ENCODE measurements around the gene RGS5.

The RGS5 gene

DNA sequence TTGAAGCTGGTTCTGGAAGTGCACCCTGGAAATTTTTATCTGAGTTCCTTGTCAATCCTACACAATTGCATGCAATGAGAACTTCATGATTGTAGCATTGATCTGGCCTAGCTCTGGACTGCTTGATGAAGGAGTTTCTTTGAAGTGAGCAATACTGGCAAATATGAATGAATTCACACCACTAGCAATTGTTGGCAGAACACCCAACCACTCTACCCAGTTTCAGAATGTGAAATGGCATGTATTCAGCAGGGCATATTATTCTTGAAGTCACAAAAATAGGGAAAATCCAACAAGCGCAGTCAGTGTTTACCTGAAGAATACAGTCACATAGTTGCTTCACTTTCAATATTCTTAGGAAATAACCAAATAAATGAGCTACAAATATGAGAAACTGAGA is 57.3 kb downstream of the RGS5 start:
- no peak overlapping the region for H2BK120ac ChIP-seq (ENCODE audit: low read depth, low read length)
- H2AFZ ChIP-seq (ENCODE audit: low read depth, low read length), result no peak overlapping the region
- DNase-seq, result no peak
- H4K91ac ChIP-seq (ENCODE audit: low read length), result no peak overlapping the region
- H3K36me3 ChIP-seq (ENCODE audit: control insufficient read depth in 1 of 2, insufficient read depth in 2 of 2, low read depth in 1 of 2, low read length in 2 of 2), result peaks cover 0 to 7% of the 10 kb centered on the region in 2 experiments
- H3K9me3 ChIP-seq (ENCODE audit: control insufficient read depth, low read length), result no peaks in the 10 kb centered on the region
- H3K79me1 ChIP-seq (replicated peaks; ENCODE audit: low read length, poor library complexity, severe bottlenecking), result no peaks in the 10 kb centered on the region
- no peak overlapping the region for H3K18ac ChIP-seq (ENCODE audit: low read depth in 1 of 2, low read length in 2 of 2)
- no peak overlapping the region for H3K9ac ChIP-seq (ENCODE audit: low read length)
- no CpG with 5 or more reads among the region's 1 CpG for WGBS
- H3K27ac ChIP-seq (ENCODE audit: low read length, poor library complexity, severe bottlenecking), result no peak overlapping the region
- no peaks in the 10 kb centered on the region for H3K27me3 ChIP-seq (ENCODE audit: control insufficient read depth in 1 of 2, insufficient read depth in 1 of 2, low read length in 2 of 2)
- H3K4ac ChIP-seq (ENCODE audit: low read depth in 1 of 2, low read length in 2 of 2), result no peak overlapping the region
- H3K14ac ChIP-seq (ENCODE audit: low read length in 2 of 2), result no peak overlapping the region
- no peak overlapping the region for H2BK5ac ChIP-seq (ENCODE audit: low read depth, low read length, poor library complexity, severe bottlenecking)
- H2BK12ac ChIP-seq (ENCODE audit: low read length in 2 of 2), result no peak overlapping the region
- no peak overlapping the region for H2AK5ac ChIP-seq (ENCODE audit: low read length, severe bottlenecking)
- no peak overlapping the region for H3K4me2 ChIP-seq (ENCODE audit: low read length, poor library complexity, severe bottlenecking)
- H4K8ac ChIP-seq (ENCODE audit: low read length), result no peak overlapping the region
- H2BK15ac ChIP-seq (ENCODE audit: low read depth, poor library complexity, severe bottlenecking), result no peak overlapping the region
- H3K23ac ChIP-seq (ENCODE audit: low read length in 2 of 2), result no peak overlapping the region
- no peak overlapping the region for H3K4me3 ChIP-seq (ENCODE audit: insufficient read depth in 1 of 2, low read depth in 1 of 2, low read length in 2 of 2)
- H3K4me1 ChIP-seq (ENCODE audit: control insufficient read depth, insufficient read depth, low read depth, low read length), result no peaks in the 10 kb centered on the region

DNA sequence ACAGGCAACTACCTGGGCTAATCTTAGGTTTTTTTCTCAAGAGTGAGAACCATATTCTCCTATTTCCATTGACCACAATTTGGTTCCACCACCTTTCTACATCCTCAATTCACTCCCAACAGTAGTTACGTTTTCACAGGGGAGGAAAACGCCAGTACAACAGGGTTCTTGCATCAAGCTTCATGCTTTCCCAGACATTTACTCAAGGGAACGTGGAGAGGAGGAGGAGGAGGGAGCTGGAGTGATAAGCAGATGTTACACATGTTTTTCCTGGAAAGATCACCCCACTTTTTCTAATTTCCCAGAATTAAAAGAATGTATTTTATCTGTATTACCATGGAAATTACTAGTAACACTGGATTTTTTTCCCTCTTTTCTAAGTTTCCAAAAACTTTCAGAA is 58.3 kb downstream of the RGS5 start:
- H4K91ac ChIP-seq (ENCODE audit: low read length), result no peak overlapping the region
- peaks cover 0 to 7% of the 10 kb centered on the region in 2 experiments for H3K36me3 ChIP-seq (ENCODE audit: control insufficient read depth in 1 of 2, insufficient read depth in 2 of 2, low read depth in 1 of 2, low read length in 2 of 2)
- H3K9ac ChIP-seq (ENCODE audit: low read length), result no peak overlapping the region
- no peak overlapping the region for H3K4me2 ChIP-seq (ENCODE audit: low read length, poor library complexity, severe bottlenecking)
- H3K79me1 ChIP-seq (replicated peaks; ENCODE audit: low read length, poor library complexity, severe bottlenecking), result no peaks in the 10 kb centered on the region
- no peak overlapping the region for H2BK15ac ChIP-seq (ENCODE audit: low read depth, poor library complexity, severe bottlenecking)
- no peak overlapping the region for H2BK5ac ChIP-seq (ENCODE audit: low read depth, low read length, poor library complexity, severe bottlenecking)
- no peak overlapping the region for H3K14ac ChIP-seq (ENCODE audit: low read length in 2 of 2)
- no peak overlapping the region for H2AK5ac ChIP-seq (ENCODE audit: low read length, severe bottlenecking)
- no peak overlapping the region for H3K27ac ChIP-seq (ENCODE audit: low read length, poor library complexity, severe bottlenecking)
- no peaks in the 10 kb centered on the region for H3K27me3 ChIP-seq (ENCODE audit: control insufficient read depth in 1 of 2, insufficient read depth in 1 of 2, low read length in 2 of 2)
- H4K8ac ChIP-seq (ENCODE audit: low read length), result no peak overlapping the region
- H2AFZ ChIP-seq (ENCODE audit: low read depth, low read length), result no peak overlapping the region
- no peak overlapping the region for H3K4me3 ChIP-seq (ENCODE audit: insufficient read depth in 1 of 2, low read depth in 1 of 2, low read length in 2 of 2)
- H2BK12ac ChIP-seq (ENCODE audit: low read length in 2 of 2), result no peak overlapping the region
- no peaks in the 10 kb centered on the region for H3K9me3 ChIP-seq (ENCODE audit: control insufficient read depth, low read length)
- H3K18ac ChIP-seq (ENCODE audit: low read depth in 1 of 2, low read length in 2 of 2), result no peak overlapping the region
- H3K23ac ChIP-seq (ENCODE audit: low read length in 2 of 2), result no peak overlapping the region
- H3K4ac ChIP-seq (ENCODE audit: low read depth in 1 of 2, low read length in 2 of 2), result no peak overlapping the region
- WGBS, result no CpG with 5 or more reads among the region's 3 CpGs
- no peaks in the 10 kb centered on the region for H3K4me1 ChIP-seq (ENCODE audit: control insufficient read depth, insufficient read depth, low read depth, low read length)
- H2BK120ac ChIP-seq (ENCODE audit: low read depth, low read length), result no peak overlapping the region
- DNase-seq, result no peak

DNA sequence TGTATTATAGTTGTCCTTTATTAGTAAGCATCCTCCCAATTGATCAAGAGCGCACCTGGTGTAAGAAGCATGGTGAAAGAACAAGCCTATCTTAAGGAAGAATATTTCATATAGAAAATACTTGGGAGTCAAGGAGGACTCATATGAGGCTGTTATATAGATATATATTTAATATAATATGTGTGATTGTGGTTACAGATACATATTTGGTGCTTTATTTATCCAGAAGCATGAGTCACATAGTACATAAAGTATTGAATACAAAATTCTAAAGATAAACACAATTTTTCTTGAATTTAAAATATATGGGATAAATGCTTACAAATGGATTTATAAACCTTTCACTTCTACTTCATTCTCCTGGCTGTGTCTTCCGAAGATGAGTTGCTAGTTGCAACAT is 60.6 kb downstream of the RGS5 start:
- Histone ChIP-seq H3K4me1 (ENCODE audit: control insufficient read depth, insufficient read depth, low read depth, low read length) (no peaks in the 10 kb centered on the region), H2BK120ac (ENCODE audit: low read depth, low read length) (no peak overlapping the region), H3K4me3 (ENCODE audit: insufficient read depth in 1 of 2, low read depth in 1 of 2, low read length in 2 of 2) (no peak overlapping the region), H3K27ac (ENCODE audit: low read length, poor library complexity, severe bottlenecking) (no peak overlapping the region), H2AK5ac (ENCODE audit: low read length, severe bottlenecking) (no peak overlapping the region), H4K91ac (ENCODE audit: low read length) (no peak overlapping the region), H3K36me3 (ENCODE audit: control insufficient read depth in 1 of 2, insufficient read depth in 2 of 2, low read depth in 1 of 2, low read length in 2 of 2) (peaks cover 0 to 2% of the 10 kb centered on the region in 2 experiments), H3K4ac (ENCODE audit: low read depth in 1 of 2, low read length in 2 of 2) (no peak overlapping the region), H3K4me2 (ENCODE audit: low read length, poor library complexity, severe bottlenecking) (no peak overlapping the region), H3K23ac (ENCODE audit: low read length in 2 of 2) (no peak overlapping the region), H3K79me1 (replicated peaks; ENCODE audit: low read length, poor library complexity, severe bottlenecking) (no peaks in the 10 kb centered on the region), H3K14ac (ENCODE audit: low read length in 2 of 2) (no peak overlapping the region), H3K9ac (ENCODE audit: low read length) (no peak overlapping the region), H2AFZ (ENCODE audit: low read depth, low read length) (no peak overlapping the region), H2BK5ac (ENCODE audit: low read depth, low read length, poor library complexity, severe bottlenecking) (no peak overlapping the region), H3K9me3 (ENCODE audit: control insufficient read depth, low read length) (no peaks in the 10 kb centered on the region), H3K27me3 (ENCODE audit: control insufficient read depth in 1 of 2, insufficient read depth in 1 of 2, low read length in 2 of 2) (no peaks in the 10 kb centered on the region), H2BK12ac (ENCODE audit: low read length in 2 of 2) (no peak overlapping the region), H3K18ac (ENCODE audit: low read depth in 1 of 2, low read length in 2 of 2) (no peak overlapping the region), H2BK15ac (ENCODE audit: low read depth, poor library complexity, severe bottlenecking) (no peak overlapping the region), H4K8ac (ENCODE audit: low read length) (no peak overlapping the region)
- WGBS, result 92% methylated on average over 1 of the region's 2 CpGs
- no peak for DNase-seq

DNA sequence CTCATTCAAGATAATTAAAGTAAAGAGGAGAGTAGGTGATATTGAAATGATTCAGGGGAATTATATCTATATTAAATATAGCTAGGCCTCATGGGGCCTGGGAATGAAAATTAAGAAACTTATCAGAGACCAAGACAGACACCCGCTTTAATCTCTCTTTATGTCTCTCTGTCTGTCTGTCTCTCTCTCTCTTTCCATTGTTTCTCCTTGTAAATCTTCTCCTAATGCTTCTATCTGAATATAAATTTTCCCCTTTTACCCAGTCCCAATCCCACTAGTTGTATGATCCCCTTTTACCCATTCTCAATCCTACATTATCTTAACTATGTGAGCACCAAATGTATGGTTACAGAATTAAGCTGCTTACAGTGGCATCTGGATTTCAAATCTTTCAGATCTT is 61.2 kb downstream of the RGS5 start:
- H2BK12ac ChIP-seq (ENCODE audit: low read length in 2 of 2), result no peak overlapping the region
- H2AK5ac ChIP-seq (ENCODE audit: low read length, severe bottlenecking), result no peak overlapping the region
- no peak overlapping the region for H2AFZ ChIP-seq (ENCODE audit: low read depth, low read length)
- H3K4me2 ChIP-seq (ENCODE audit: low read length, poor library complexity, severe bottlenecking), result no peak overlapping the region
- H3K9me3 ChIP-seq (ENCODE audit: control insufficient read depth, low read length), result no peaks in the 10 kb centered on the region
- H3K36me3 ChIP-seq (ENCODE audit: control insufficient read depth in 1 of 2, insufficient read depth in 2 of 2, low read depth in 1 of 2, low read length in 2 of 2), result no peaks in the 10 kb centered on the region
- no peak overlapping the region for H2BK120ac ChIP-seq (ENCODE audit: low read depth, low read length)
- H2BK5ac ChIP-seq (ENCODE audit: low read depth, low read length, poor library complexity, severe bottlenecking), result no peak overlapping the region
- no peak overlapping the region for H3K23ac ChIP-seq (ENCODE audit: low read length in 2 of 2)
- H4K8ac ChIP-seq (ENCODE audit: low read length), result no peak overlapping the region
- no peak overlapping the region for H4K91ac ChIP-seq (ENCODE audit: low read length)
- no peak for DNase-seq
- no peak overlapping the region for H3K18ac ChIP-seq (ENCODE audit: low read depth in 1 of 2, low read length in 2 of 2)
- WGBS, result 100% methylated on average over 1 of the region's 1 CpG
- H3K4me3 ChIP-seq (ENCODE audit: insufficient read depth in 1 of 2, low read depth in 1 of 2, low read length in 2 of 2), result no peak overlapping the region
- H3K27ac ChIP-seq (ENCODE audit: low read length, poor library complexity, severe bottlenecking), result no peak overlapping the region
- no peaks in the 10 kb centered on the region for H3K79me1 ChIP-seq (replicated peaks; ENCODE audit: low read length, poor library complexity, severe bottlenecking)
- no peak overlapping the region for H3K14ac ChIP-seq (ENCODE audit: low read length in 2 of 2)
- no peak overlapping the region for H2BK15ac ChIP-seq (ENCODE audit: low read depth, poor library complexity, severe bottlenecking)
- H3K4ac ChIP-seq (ENCODE audit: low read depth in 1 of 2, low read length in 2 of 2), result no peak overlapping the region
- no peaks in the 10 kb centered on the region for H3K4me1 ChIP-seq (ENCODE audit: control insufficient read depth, insufficient read depth, low read depth, low read length)
- no peak overlapping the region for H3K9ac ChIP-seq (ENCODE audit: low read length)
- no peaks in the 10 kb centered on the region for H3K27me3 ChIP-seq (ENCODE audit: control insufficient read depth in 1 of 2, insufficient read depth in 1 of 2, low read length in 2 of 2)

Measured in mesenchymal stem cell (in vitro differentiated cells and primary cell).